ENCODE measurements around the gene CLSTN1.

- TF ChIP-seq POLR2A (IDR thresholded peaks at IDR 0.05), result no peak
- TF ChIP-seq, protein P1, sequence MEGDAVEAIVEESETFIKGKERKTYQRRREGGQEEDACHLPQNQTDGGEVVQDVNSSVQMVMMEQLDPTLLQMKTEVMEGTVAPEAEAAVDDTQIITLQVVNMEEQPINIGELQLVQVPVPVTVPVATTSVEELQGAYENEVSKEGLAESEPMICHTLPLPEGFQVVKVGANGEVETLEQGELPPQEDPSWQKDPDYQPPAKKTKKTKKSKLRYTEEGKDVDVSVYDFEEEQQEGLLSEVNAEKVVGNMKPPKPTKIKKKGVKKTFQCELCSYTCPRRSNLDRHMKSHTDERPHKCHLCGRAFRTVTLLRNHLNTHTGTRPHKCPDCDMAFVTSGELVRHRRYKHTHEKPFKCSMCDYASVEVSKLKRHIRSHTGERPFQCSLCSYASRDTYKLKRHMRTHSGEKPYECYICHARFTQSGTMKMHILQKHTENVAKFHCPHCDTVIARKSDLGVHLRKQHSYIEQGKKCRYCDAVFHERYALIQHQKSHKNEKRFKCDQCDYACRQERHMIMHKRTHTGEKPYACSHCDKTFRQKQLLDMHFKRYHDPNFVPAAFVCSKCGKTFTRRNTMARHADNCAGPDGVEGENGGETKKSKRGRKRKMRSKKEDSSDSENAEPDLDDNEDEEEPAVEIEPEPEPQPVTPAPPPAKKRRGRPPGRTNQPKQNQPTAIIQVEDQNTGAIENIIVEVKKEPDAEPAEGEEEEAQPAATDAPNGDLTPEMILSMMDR (IDR thresholded peaks at IDR 0.05), result no peak
Observed at GRCh38 chr1:9701665-9702064, 122.1 kb downstream of the CLSTN1 start.
